NCI-H128 (cell line): Measurements from ENCODE around the gene SELPLG.

Experiments used
- DNase-seq: peaks from one replicate; lab custom pipeline; 2025; ENCODE audit not compliant: unreplicated experiment; lab: John Stamatoyannopoulos, UW

SELPLG gene

GRCh38 chr12:108605690-108606406 is 27.8 kb downstream of the SELPLG start:
- no peak for DNase-seq

DNA sequence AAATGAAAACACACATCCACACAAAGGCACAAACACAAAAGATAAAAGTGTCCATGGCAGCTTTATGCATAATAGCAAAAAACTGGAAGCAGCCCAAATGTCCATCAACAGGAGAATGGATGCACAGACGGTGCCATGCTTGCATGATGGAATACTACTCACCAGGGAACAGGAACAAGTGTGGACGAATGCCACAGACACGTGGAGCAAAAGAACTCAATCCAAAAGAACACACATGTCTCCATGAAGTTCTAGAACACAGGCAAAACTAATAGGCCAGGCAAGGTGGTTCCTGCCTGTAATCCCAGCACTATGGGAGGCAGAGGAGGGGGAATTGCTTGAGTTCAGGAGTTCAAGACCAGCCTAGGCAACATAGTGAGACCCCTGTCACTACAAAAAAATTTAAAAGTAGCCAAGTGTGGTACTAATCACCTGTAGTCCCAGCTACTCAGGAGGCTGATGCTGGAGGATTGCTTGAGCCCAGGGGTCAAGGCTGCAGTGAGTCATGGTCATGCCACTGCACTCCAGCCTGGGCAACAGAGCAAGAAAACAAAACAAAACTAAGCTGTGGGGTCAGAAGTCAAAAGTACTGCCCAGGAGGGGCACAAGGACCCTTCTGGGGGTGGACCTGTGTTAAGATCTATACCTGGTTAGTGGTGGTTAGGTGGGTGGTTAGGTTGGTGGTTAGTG is 28.5 kb downstream of the SELPLG start:
- no peak for DNase-seq

- no peak for DNase-seq
These were observed 29.3 kb downstream of the SELPLG start for GRCh38 chr12:108604208-108604941.

- DNase-seq: no peak
These were observed 30.0 kb downstream of the SELPLG start for GRCh38 chr12:108603743-108604142.

DNA sequence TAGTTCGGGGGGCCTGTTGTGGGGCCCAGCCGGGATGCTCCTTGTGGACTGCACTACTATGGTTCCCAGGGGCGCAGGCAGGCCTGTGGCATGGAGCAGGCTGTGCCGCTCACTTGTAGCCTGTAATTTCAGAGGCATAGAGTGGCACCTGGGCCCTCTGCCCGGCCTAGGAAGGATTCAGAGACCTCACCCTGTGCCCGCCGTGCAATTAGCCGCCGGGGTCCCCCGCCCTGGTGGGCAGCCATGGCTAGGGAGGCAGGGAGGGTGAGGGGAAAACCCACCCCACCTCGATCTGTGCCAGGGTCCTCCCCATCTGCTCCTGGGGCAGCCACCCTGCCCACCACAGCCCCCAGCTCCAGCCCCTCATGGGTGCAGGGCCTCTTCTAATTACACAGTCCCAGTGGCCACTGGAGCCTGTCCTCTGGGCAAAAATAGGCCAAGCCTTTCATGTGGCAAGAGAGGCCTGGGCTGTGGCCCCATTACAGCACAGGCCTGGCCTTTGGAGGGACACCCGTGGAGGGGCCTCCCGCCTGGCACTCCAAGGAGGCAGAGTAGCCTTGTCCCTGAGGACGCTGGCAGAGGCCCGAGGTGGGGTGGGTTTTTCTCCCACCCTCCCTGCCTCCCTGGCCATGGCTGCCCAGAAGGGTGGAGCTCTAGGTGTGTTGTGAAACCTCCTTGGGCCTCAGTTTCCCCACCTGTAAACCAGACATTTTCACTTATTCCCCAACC is 30.6 kb downstream of the SELPLG start:
- no peak for DNase-seq

GRCh38 chr12:108602209-108602705 is 31.4 kb downstream of the SELPLG start:
- no peak for DNase-seq

- no peak for DNase-seq
These were observed 33.0 kb downstream of the SELPLG start for GRCh38 chr12:108600702-108601007.

- no peak for DNase-seq
These were observed 33.6 kb downstream of the SELPLG start for GRCh38 chr12:108599948-108600701.

DNA sequence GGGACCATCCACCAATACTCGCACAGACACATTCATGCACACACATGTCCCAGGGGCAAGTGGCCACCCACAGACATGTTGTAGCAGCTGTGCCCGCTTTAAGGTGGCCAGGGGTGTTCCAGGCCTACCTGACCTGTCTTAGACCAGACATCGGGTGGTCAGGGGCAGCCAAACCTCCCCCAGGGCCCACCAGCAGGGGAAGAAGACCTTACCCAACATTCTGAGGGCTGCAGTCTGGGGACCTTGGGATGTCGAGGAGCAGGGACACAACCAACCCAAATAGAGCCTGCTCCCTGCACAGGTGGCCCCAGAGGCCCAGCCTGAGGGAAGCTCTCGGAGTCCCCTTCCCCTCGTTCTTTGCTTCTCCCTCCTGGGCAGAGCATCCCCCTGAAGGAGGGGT is 34.2 kb downstream of the SELPLG start:
- DNase-seq: no peak

GRCh38 chr12:108598553-108599250 is 35.0 kb downstream of the SELPLG start:
- no peak for DNase-seq

- DNase-seq: no peak
These were observed 35.9 kb downstream of the SELPLG start, which contains the start of gene TMEM119 for GRCh38 chr12:108597559-108598471. TSS of gene TMEM119 (minus strand) at chr12:108598084. CDS start at chr12:108592383, 5,701 bp downstream.

- no peak for DNase-seq
These were observed 36.7 kb downstream of the SELPLG start for GRCh38 chr12:108596854-108597558.

- no peak for DNase-seq
These were observed 37.7 kb downstream of the SELPLG start for GRCh38 chr12:108595711-108596647.

GRCh38 chr12:108594960-108595710 is 38.6 kb downstream of the SELPLG start:
- DNase-seq: no peak

GRCh38 chr12:108594323-108594903 is 39.3 kb downstream of the SELPLG start:
- DNase-seq: no peak
